Hair follicle dermal papilla cell (primary cell): Measurements from ENCODE around the gene MMAB. TPM values are rescaled to one million over a fixed set of nuclear protein-coding genes. Genes with fewer than 3 reads are reported as not detected.

Experiments used
- total RNA-seq: library from RNA; depleted of rRNA; stranded (reverse); fragments of >200 nt; gene quantifications from 2 replicates; pipeline ENCODE4 v1.2.3, GENCODE V29; 2012

The MMAB gene
- 34.9 and 51.4 TPM in 2 replicates for total RNA-seq

GRCh38 chr12:109573029-109573913 is at the start of gene MMAB, which contains the start of gene MVK:
Gene MMAB, minus strand, starts transcription at chr12:109573504. Its CDS starts 24 bp downstream, at chr12:109573480.
Gene MVK, plus strand, starts transcription at chr12:109573794. Its CDS starts 1,029 bp downstream, at chr12:109574823.

Other genes with a start within 250 kb of the MMAB start
- gene MYO1H, start 225.6 kb downstream of the MMAB start, total RNA-seq, result 0.16 TPM in 1 of 2 replicates, not detected in the other
- gene KCTD10, start 96.2 kb downstream of the MMAB start, total RNA-seq, result 212 and 215 TPM in 2 replicates
- gene UBE3B, start 95.9 kb downstream of the MMAB start, total RNA-seq, result 52.9 and 57.9 TPM in 2 replicates
- gene MVK, start 290 bp upstream of the MMAB start, total RNA-seq, result 31.3 and 39.3 TPM in 2 replicates
- under 0.01 and 0.16 TPM in 2 replicates for gene FAM222A, start 140.3 kb upstream of the MMAB start, total RNA-seq